CD4-positive, alpha-beta T cell (primary cell): ENCODE data around the gene RDH13. TPM values are rescaled to one million over a fixed set of nuclear protein-coding genes. Genes with fewer than 3 reads are reported as not detected.

Experiments
- ATAC-seq: fragments of 200-7000 bp; cut with Tn5 transposase; one replicate; pipeline ENCODE4 v1.10.0; 2022; ENCODE audit warnings: mild to moderate bottlenecking; ENCODE audit not compliant: poor library complexity
- CTCF ChIA-PET: fragments of 350-600 bp; sonication (Branson Sonifier 250); formaldehyde crosslinking; loops from one replicate; lab custom pipeline; 2021; ENCODE audit warnings: antibody characterized with exemption, inconsistent platforms; lab: Charles Lee
- POLR2A ChIA-PET: fragments of 350-600 bp; sonication (Branson Sonifier 250); formaldehyde crosslinking; loops from one replicate; lab custom pipeline; 2021; ENCODE audit warnings: antibody characterized with exemption, inconsistent platforms; lab: Charles Lee
- DNase-seq, 14 experiments: peaks; one replicate each; pipeline ENCODE4 v3.0.0-alpha.2; 2013 to 2020; ENCODE audit warnings: mixed read lengths in 2 of 14
- H3K27ac ChIP-seq, 2 donors: one replicate each; pipeline versions ENCODE4 v1.5.1 to v1.7.0; 2013; ENCODE audit warnings: low read length in 2 of 2, low read depth in 1 of 2, mild to moderate bottlenecking in 1 of 2
- H3K27me3 ChIP-seq, 2 experiments: 1 replicate in 1 of 2; 2 replicates in 1 of 2; pipeline versions ENCODE4 v1.6.1 to v1.7.0; 2013; ENCODE audit warnings: low read length in 2 of 2, control low read depth in 1 of 2, mild to moderate bottlenecking in 1 of 2, moderate library complexity in 1 of 2; ENCODE audit not compliant: insufficient read depth in 2 of 2, control insufficient read depth in 1 of 2
- H3K36me3 ChIP-seq: one replicate; pipeline ENCODE4 v1.6.1; 2013; ENCODE audit warnings: low read length, control low read depth; ENCODE audit not compliant: insufficient read depth
- H3K4me1 ChIP-seq: one replicate; pipeline ENCODE4 v1.6.1; 2013; ENCODE audit warnings: low read length, control low read depth; ENCODE audit not compliant: insufficient read depth
- H3K4me3 ChIP-seq: one replicate; pipeline ENCODE4 v1.5.1; 2013; ENCODE audit warnings: mild to moderate bottlenecking, low read length, moderate library complexity
- H3K9me3 ChIP-seq, 2 experiments: 1 replicate in 1 of 2; 2 replicates in 1 of 2; pipeline versions ENCODE4 v1.6.1 to v1.7.0; 2013; ENCODE audit warnings: low read length in 2 of 2, mild to moderate bottlenecking in 2 of 2, control low read depth in 1 of 2, moderate library complexity in 1 of 2; ENCODE audit not compliant: control insufficient read depth in 1 of 2, insufficient read depth in 1 of 2
- H3K27ac Mint-ChIP-seq: one replicate; pipeline ENCODE4 v1.8.0; 2020; ENCODE audit warnings: mixed read lengths
- H3K27me3 Mint-ChIP-seq: one replicate; pipeline ENCODE4 v1.8.0; 2021; ENCODE audit warnings: mixed read lengths
- H3K36me3 Mint-ChIP-seq: one replicate; pipeline ENCODE4 v1.8.0; 2021; ENCODE audit warnings: low read depth, mixed read lengths
- H3K4me1 Mint-ChIP-seq: one replicate; pipeline ENCODE4 v1.8.0; 2021; ENCODE audit warnings: low read depth, mixed read lengths
- H3K4me3 Mint-ChIP-seq: one replicate; pipeline ENCODE4 v1.8.0; 2020; ENCODE audit warnings: mild to moderate bottlenecking, mixed read lengths
- H3K9me3 Mint-ChIP-seq: one replicate; pipeline ENCODE4 v1.8.0; 2020; ENCODE audit warnings: mixed read lengths
- CTCF ChIP-seq: fragments of 200-600 bp; IDR thresholded peaks from one replicate; pipeline ENCODE4 v1.8.0; 2022; ENCODE audit warnings: antibody characterized with exemption, mild to moderate bottlenecking
- intact Hi-C, 2 experiments: fragments of 100-400 bp; cut with DNase I in 1 of 2; cut with micrococcal nuclease in 1 of 2; formaldehyde crosslinking; loops; one replicate each; pipeline versions ENCODE4 v1.15.1 to v1.9.0; 2023 to 2025; cut with DNase I, micrococcal nuclease
- total RNA-seq, 174 experiments: library from RNA in 2 of 174; stranded (reverse) in 2 of 174; gene quantifications; one replicate each; pipeline ENCODE4 v1.2.3 and lab custom pipeline; 2021 to 2026

The RDH13 gene
- total RNA-seq, 2 experiments from 2014 or later, result 7.4 to 8.8 TPM

- no peaks in the 10 kb centered on the region for H3K27me3 Mint-ChIP-seq
- ATAC-seq, result no peak
- H3K27ac ChIP-seq, result no peak overlapping the region
- intact Hi-C loops, result no loop called here
- peaks cover 0 to 11% of the 10 kb centered on the region in 2 experiments for H3K9me3 ChIP-seq
- H3K9me3 Mint-ChIP-seq, result no peaks in the 10 kb centered on the region
- peaks cover 38% of the 10 kb centered on the region for H3K36me3 ChIP-seq
- no peaks in the 10 kb centered on the region for H3K27me3 ChIP-seq
- POLR2A ChIA-PET, result interaction anchor here (0.6 kb wide), 1 partner anchor 152 kb away, joined by 3 read pairs; no protein-coding TSS in a partner anchor
- H3K27ac Mint-ChIP-seq, result no peak overlapping the region
- H3K4me3 Mint-ChIP-seq, result no peak overlapping the region
- no peaks in the 10 kb centered on the region for H3K4me1 ChIP-seq
- CTCF ChIA-PET, result no interaction called here
- DNase-seq, result no peak
- H3K4me1 Mint-ChIP-seq, result no peaks in the 10 kb centered on the region
- TF ChIP-seq CTCF, result no peak
- H3K4me3 ChIP-seq, result no peak overlapping the region
- peaks cover 45% of the 10 kb centered on the region for H3K36me3 Mint-ChIP-seq
Observed at GRCh38 chr19:55103190-55103589, 40.2 kb upstream of the RDH13 start.

- Mint-ChIP-seq H3K4me1 (no peaks in the 10 kb centered on the region), H3K27ac (no peak overlapping the region), H3K27me3 (no peaks in the 10 kb centered on the region), H3K9me3 (no peaks in the 10 kb centered on the region), H3K4me3 (no peak overlapping the region), H3K36me3 (peaks cover 41% of the 10 kb centered on the region)
- DNase-seq (no peak), ATAC-seq (no peak)
- H3K4me3 ChIP-seq, result no peak overlapping the region
- intact Hi-C loops, result no loop called here
- no peak overlapping the region for H3K27ac ChIP-seq
- no peaks in the 10 kb centered on the region for H3K4me1 ChIP-seq
- H3K9me3 ChIP-seq, result peaks cover 0 to 11% of the 10 kb centered on the region in 2 experiments
- ChIA-PET POLR2A (no interaction called here), CTCF (no interaction called here)
- H3K36me3 ChIP-seq, result peaks cover 39% of the 10 kb centered on the region
- H3K27me3 ChIP-seq, result no peaks in the 10 kb centered on the region
- TF ChIP-seq CTCF, result no peak
Observed at GRCh38 chr19:55101261-55101660, 38.3 kb upstream of the RDH13 start.

GRCh38 chr19:55099557-55100506 lies 36.9 kb upstream of the RDH13 start:
- Histone ChIP-seq H3K9me3 (peaks cover 0 to 11% of the 10 kb centered on the region in 2 experiments), H3K27me3 (no peaks in the 10 kb centered on the region), H3K27ac (no peak overlapping the region), H3K4me3 (no peak overlapping the region), H3K4me1 (no peaks in the 10 kb centered on the region), H3K36me3 (peaks cover 50% of the 10 kb centered on the region)
- Mint-ChIP-seq H3K4me1 (no peaks in the 10 kb centered on the region), H3K9me3 (no peaks in the 10 kb centered on the region), H3K27ac (no peak overlapping the region), H3K4me3 (no peak overlapping the region), H3K36me3 (peaks cover 35% of the 10 kb centered on the region), H3K27me3 (no peaks in the 10 kb centered on the region)
- intact Hi-C loops, result no loop called here
- no peak for DNase-seq
- TF ChIP-seq CTCF, result no peak
- ChIA-PET POLR2A (no interaction called here), CTCF (no interaction called here)
- no peak for ATAC-seq
